Measurements from ENCODE around the gene CFAP299.

CFAP299 gene

DNA sequence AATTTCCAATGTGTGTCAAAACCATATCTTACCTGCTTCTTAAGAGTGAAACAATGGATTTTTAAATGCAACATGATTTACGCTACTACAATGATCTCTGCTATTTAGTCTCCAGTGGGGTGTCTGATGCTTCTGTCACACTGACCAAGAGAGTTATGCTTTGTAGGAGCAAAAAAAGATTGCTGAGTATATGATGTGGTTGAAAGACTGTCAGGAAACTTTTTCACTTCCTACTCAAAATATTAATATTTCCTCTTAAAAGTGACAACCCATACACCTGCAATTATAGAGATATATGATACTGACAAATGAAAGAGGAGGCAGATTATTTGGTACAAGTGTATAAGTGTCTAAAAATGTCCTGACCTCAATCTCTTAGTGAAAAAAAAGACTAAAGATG lies 589.8 kb downstream of the CFAP299 start:
- no peak overlapping the region for H2BK5ac ChIP-seq (ENCODE audit: low read length)
- H3K9ac ChIP-seq (ENCODE audit: low read length), result no peak overlapping the region
- H3K36me3 ChIP-seq (ENCODE audit: control insufficient read depth, insufficient read depth, low read length), result no peaks in the 10 kb centered on the region
- H3K4me3 ChIP-seq (ENCODE audit: low read length), result no peak overlapping the region
- H3K4me1 ChIP-seq (ENCODE audit: control insufficient read depth, low read depth, low read length), result no peaks in the 10 kb centered on the region
- H2AK5ac ChIP-seq (ENCODE audit: low read length), result no peak overlapping the region
- no CpG with 5 or more reads among the region's 1 CpG for WGBS (ENCODE audit: extremely low coverage, insufficient coverage, low lambda C conversion rate)
- no peak overlapping the region for H3K18ac ChIP-seq (ENCODE audit: low read length)
- H3K23ac ChIP-seq (ENCODE audit: low read length), result no peak overlapping the region
- no peak overlapping the region for H3K4me2 ChIP-seq (ENCODE audit: low read length)
- H2BK120ac ChIP-seq (ENCODE audit: low read depth, low read length), result no peak overlapping the region
- H3K56ac ChIP-seq (ENCODE audit: low read length), result no peak overlapping the region
- no peaks in the 10 kb centered on the region for H3K27me3 ChIP-seq (ENCODE audit: insufficient read depth, low read length, poor library complexity)
- no peak overlapping the region for H3K27ac ChIP-seq (ENCODE audit: low read depth, low read length)
- H3K79me1 ChIP-seq (ENCODE audit: low read length), result no peaks in the 10 kb centered on the region
- no peak for DNase-seq
- H3K4ac ChIP-seq (ENCODE audit: low read depth, low read length), result no peak overlapping the region
- H2BK15ac ChIP-seq (replicated peaks; ENCODE audit: low read depth), result no peak overlapping the region
- H4K5ac ChIP-seq (ENCODE audit: low read length), result no peak overlapping the region
- H3K79me2 ChIP-seq (ENCODE audit: control insufficient read depth, insufficient read depth, low read length), result no peaks in the 10 kb centered on the region
- no peak overlapping the region for H4K8ac ChIP-seq (ENCODE audit: low read depth, low read length)

GRCh38 chr4:80926446-80926845 lies 590.9 kb downstream of the CFAP299 start:
- Histone ChIP-seq H3K9ac (ENCODE audit: low read length) (no peak overlapping the region), H3K18ac (ENCODE audit: low read length) (no peak overlapping the region), H3K27ac (ENCODE audit: low read depth, low read length) (no peak overlapping the region), H3K4ac (ENCODE audit: low read depth, low read length) (no peak overlapping the region), H2BK5ac (ENCODE audit: low read length) (no peak overlapping the region), H3K23ac (ENCODE audit: low read length) (no peak overlapping the region), H4K8ac (ENCODE audit: low read depth, low read length) (no peak overlapping the region), H3K4me1 (ENCODE audit: control insufficient read depth, low read depth, low read length) (no peaks in the 10 kb centered on the region), H3K79me2 (ENCODE audit: control insufficient read depth, insufficient read depth, low read length) (no peaks in the 10 kb centered on the region), H3K79me1 (ENCODE audit: low read length) (no peaks in the 10 kb centered on the region), H3K4me2 (ENCODE audit: low read length) (no peak overlapping the region), H2BK15ac (replicated peaks; ENCODE audit: low read depth) (no peak overlapping the region), H3K27me3 (ENCODE audit: insufficient read depth, low read length, poor library complexity) (no peaks in the 10 kb centered on the region), H2AK5ac (ENCODE audit: low read length) (no peak overlapping the region), H4K5ac (ENCODE audit: low read length) (no peak overlapping the region), H3K36me3 (ENCODE audit: control insufficient read depth, insufficient read depth, low read length) (no peaks in the 10 kb centered on the region), H3K56ac (ENCODE audit: low read length) (no peak overlapping the region), H2BK120ac (ENCODE audit: low read depth, low read length) (no peak overlapping the region), H3K4me3 (ENCODE audit: low read length) (no peak overlapping the region)
- WGBS (ENCODE audit: extremely low coverage, insufficient coverage, low lambda C conversion rate), result no CpG with 5 or more reads among the region's 1 CpG
- DNase-seq, result no peak

DNA sequence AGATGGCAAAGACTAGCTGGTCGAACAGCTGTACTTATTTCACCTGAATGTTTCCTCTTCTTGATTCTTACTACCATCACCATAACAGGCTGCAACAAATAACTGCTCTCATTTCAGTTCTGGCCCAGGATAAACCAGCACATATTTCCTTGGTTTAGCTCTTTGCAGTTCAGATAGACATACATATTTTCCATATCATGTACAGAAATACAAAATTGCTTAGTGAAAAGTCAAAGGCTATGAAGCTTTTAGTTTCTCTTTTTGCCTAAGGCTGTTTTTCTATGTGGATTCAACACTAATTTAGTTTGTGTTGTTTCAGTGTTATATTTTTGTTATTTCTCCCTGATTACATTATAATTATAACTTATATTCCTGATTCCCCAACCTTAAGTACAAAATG lies 591.4 kb downstream of the CFAP299 start:
- no peak overlapping the region for H3K56ac ChIP-seq (ENCODE audit: low read length)
- H3K79me1 ChIP-seq (ENCODE audit: low read length), result no peaks in the 10 kb centered on the region
- no peak overlapping the region for H2AK5ac ChIP-seq (ENCODE audit: low read length)
- no peaks in the 10 kb centered on the region for H3K79me2 ChIP-seq (ENCODE audit: control insufficient read depth, insufficient read depth, low read length)
- no peak overlapping the region for H2BK120ac ChIP-seq (ENCODE audit: low read depth, low read length)
- H2BK15ac ChIP-seq (replicated peaks; ENCODE audit: low read depth), result no peak overlapping the region
- no peak overlapping the region for H3K18ac ChIP-seq (ENCODE audit: low read length)
- no peak overlapping the region for H3K9ac ChIP-seq (ENCODE audit: low read length)
- no peak overlapping the region for H3K4me3 ChIP-seq (ENCODE audit: low read length)
- H3K27ac ChIP-seq (ENCODE audit: low read depth, low read length), result no peak overlapping the region
- no peak overlapping the region for H3K4ac ChIP-seq (ENCODE audit: low read depth, low read length)
- H3K23ac ChIP-seq (ENCODE audit: low read length), result no peak overlapping the region
- no peak overlapping the region for H2BK5ac ChIP-seq (ENCODE audit: low read length)
- H3K4me2 ChIP-seq (ENCODE audit: low read length), result no peak overlapping the region
- H4K8ac ChIP-seq (ENCODE audit: low read depth, low read length), result no peak overlapping the region
- no peaks in the 10 kb centered on the region for H3K36me3 ChIP-seq (ENCODE audit: control insufficient read depth, insufficient read depth, low read length)
- no peaks in the 10 kb centered on the region for H3K4me1 ChIP-seq (ENCODE audit: control insufficient read depth, low read depth, low read length)
- WGBS (ENCODE audit: extremely low coverage, insufficient coverage, low lambda C conversion rate), result no CpG with 5 or more reads among the region's 1 CpG
- no peak overlapping the region for H4K5ac ChIP-seq (ENCODE audit: low read length)
- no peaks in the 10 kb centered on the region for H3K27me3 ChIP-seq (ENCODE audit: insufficient read depth, low read length, poor library complexity)
- DNase-seq, result no peak

DNA sequence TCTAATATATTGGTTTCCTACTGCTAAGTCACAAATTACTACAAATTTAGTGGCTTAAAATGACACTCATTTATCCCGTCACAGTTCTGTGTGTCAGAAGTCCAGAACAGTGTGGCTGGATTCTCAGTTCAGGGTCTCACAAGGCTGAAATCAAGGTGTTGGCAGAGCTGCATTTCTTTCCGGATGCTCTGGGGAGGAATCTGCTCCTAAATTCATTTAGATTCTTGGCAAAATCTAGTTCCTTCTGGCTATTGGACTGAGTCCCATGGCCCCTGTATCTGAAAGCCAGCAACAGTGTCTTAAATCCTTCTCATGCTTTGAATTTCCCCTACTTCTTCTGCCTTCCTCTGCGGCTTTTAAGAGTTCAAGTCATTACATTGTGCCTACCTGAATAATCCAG lies 591.9 kb downstream of the CFAP299 start:
- H3K27me3 ChIP-seq (ENCODE audit: insufficient read depth, low read length, poor library complexity), result no peaks in the 10 kb centered on the region
- H3K27ac ChIP-seq (ENCODE audit: low read depth, low read length), result no peak overlapping the region
- WGBS (ENCODE audit: extremely low coverage, insufficient coverage, low lambda C conversion rate), result no CpG with 5 or more reads among the region's 3 CpGs
- H3K18ac ChIP-seq (ENCODE audit: low read length), result no peak overlapping the region
- H2BK120ac ChIP-seq (ENCODE audit: low read depth, low read length), result no peak overlapping the region
- H3K23ac ChIP-seq (ENCODE audit: low read length), result no peak overlapping the region
- no peak overlapping the region for H3K9ac ChIP-seq (ENCODE audit: low read length)
- no peak overlapping the region for H3K4ac ChIP-seq (ENCODE audit: low read depth, low read length)
- H4K5ac ChIP-seq (ENCODE audit: low read length), result no peak overlapping the region
- no peak for DNase-seq
- H4K8ac ChIP-seq (ENCODE audit: low read depth, low read length), result no peak overlapping the region
- H3K79me1 ChIP-seq (ENCODE audit: low read length), result no peaks in the 10 kb centered on the region
- H3K79me2 ChIP-seq (ENCODE audit: control insufficient read depth, insufficient read depth, low read length), result no peaks in the 10 kb centered on the region
- no peak overlapping the region for H2BK5ac ChIP-seq (ENCODE audit: low read length)
- H3K36me3 ChIP-seq (ENCODE audit: control insufficient read depth, insufficient read depth, low read length), result no peaks in the 10 kb centered on the region
- no peak overlapping the region for H2BK15ac ChIP-seq (replicated peaks; ENCODE audit: low read depth)
- no peak overlapping the region for H2AK5ac ChIP-seq (ENCODE audit: low read length)
- H3K56ac ChIP-seq (ENCODE audit: low read length), result no peak overlapping the region
- H3K4me1 ChIP-seq (ENCODE audit: control insufficient read depth, low read depth, low read length), result no peaks in the 10 kb centered on the region
- H3K4me2 ChIP-seq (ENCODE audit: low read length), result no peak overlapping the region
- H3K4me3 ChIP-seq (ENCODE audit: low read length), result no peak overlapping the region

DNA sequence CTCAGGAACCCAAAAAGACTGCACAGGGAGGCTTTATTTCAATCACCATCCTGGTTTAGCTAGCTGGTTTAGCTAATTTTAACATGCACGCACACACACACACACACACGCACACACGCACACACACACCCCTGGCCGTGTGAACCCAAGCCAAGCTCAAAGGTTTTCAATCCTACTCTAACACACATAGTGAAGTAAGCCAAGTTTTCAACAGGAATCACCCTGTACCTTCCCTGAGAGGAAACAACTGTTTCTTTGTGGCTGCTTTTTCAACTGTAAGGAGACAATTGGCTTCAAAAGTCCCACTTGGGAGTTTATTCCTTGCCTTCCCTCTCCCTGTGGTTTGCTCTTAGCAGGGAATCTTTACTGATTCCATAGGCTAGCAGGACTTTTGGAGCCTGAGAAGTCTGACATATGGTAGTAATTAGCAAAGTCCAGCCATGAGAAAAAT lies 596.1 kb downstream of the CFAP299 start:
- no peak for DNase-seq
- no peak overlapping the region for H3K4me3 ChIP-seq (ENCODE audit: low read length)
- H2AK5ac ChIP-seq (ENCODE audit: low read length), result no peak overlapping the region
- no peak overlapping the region for H3K4me2 ChIP-seq (ENCODE audit: low read length)
- no peaks in the 10 kb centered on the region for H3K27me3 ChIP-seq (ENCODE audit: insufficient read depth, low read length, poor library complexity)
- H3K56ac ChIP-seq (ENCODE audit: low read length), result no peak overlapping the region
- no peak overlapping the region for H3K27ac ChIP-seq (ENCODE audit: low read depth, low read length)
- no peaks in the 10 kb centered on the region for H3K79me1 ChIP-seq (ENCODE audit: low read length)
- no peaks in the 10 kb centered on the region for H3K4me1 ChIP-seq (ENCODE audit: control insufficient read depth, low read depth, low read length)
- no peak overlapping the region for H3K23ac ChIP-seq (ENCODE audit: low read length)
- H3K18ac ChIP-seq (ENCODE audit: low read length), result no peak overlapping the region
- WGBS (ENCODE audit: extremely low coverage, insufficient coverage, low lambda C conversion rate), result no CpG with 5 or more reads among the region's 4 CpGs
- no peak overlapping the region for H3K4ac ChIP-seq (ENCODE audit: low read depth, low read length)
- no peak overlapping the region for H4K8ac ChIP-seq (ENCODE audit: low read depth, low read length)
- no peaks in the 10 kb centered on the region for H3K79me2 ChIP-seq (ENCODE audit: control insufficient read depth, insufficient read depth, low read length)
- H3K9ac ChIP-seq (ENCODE audit: low read length), result no peak overlapping the region
- H3K36me3 ChIP-seq (ENCODE audit: control insufficient read depth, insufficient read depth, low read length), result no peaks in the 10 kb centered on the region
- no peak overlapping the region for H2BK5ac ChIP-seq (ENCODE audit: low read length)
- H2BK15ac ChIP-seq (replicated peaks; ENCODE audit: low read depth), result no peak overlapping the region
- H2BK120ac ChIP-seq (ENCODE audit: low read depth, low read length), result no peak overlapping the region
- H4K5ac ChIP-seq (ENCODE audit: low read length), result no peak overlapping the region

DNA sequence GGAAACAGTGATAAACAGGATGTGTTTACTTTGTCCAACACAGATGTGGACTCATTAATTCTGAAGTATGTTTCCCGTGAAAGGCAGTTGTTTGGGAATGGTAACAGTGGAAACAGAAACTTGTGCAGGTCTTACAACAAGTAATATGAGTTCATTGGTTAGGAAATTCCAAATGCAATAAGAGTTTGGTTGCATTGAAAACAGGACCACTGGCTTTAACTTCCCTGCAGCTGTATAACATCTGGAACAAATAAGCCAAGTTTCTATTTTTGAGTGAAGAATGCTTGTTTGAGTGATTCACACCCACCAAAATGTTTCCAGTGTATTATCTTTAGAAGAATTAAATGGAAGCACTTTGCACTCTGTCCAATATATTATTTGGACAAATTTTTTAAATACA lies 612.6 kb downstream of the CFAP299 start:
- H3K79me1 ChIP-seq (ENCODE audit: low read length), result no peaks in the 10 kb centered on the region
- no peak overlapping the region for H3K56ac ChIP-seq (ENCODE audit: low read length)
- H3K23ac ChIP-seq (ENCODE audit: low read length), result no peak overlapping the region
- DNase-seq, result no peak
- H2BK5ac ChIP-seq (ENCODE audit: low read length), result no peak overlapping the region
- H3K36me3 ChIP-seq (ENCODE audit: control insufficient read depth, insufficient read depth, low read length), result no peaks in the 10 kb centered on the region
- no peaks in the 10 kb centered on the region for H3K27me3 ChIP-seq (ENCODE audit: insufficient read depth, low read length, poor library complexity)
- H3K79me2 ChIP-seq (ENCODE audit: control insufficient read depth, insufficient read depth, low read length), result no peaks in the 10 kb centered on the region
- no peak overlapping the region for H2BK15ac ChIP-seq (replicated peaks; ENCODE audit: low read depth)
- WGBS (ENCODE audit: extremely low coverage, insufficient coverage, low lambda C conversion rate), result no CpG with 5 or more reads among the region's 1 CpG
- no peak overlapping the region for H3K27ac ChIP-seq (ENCODE audit: low read depth, low read length)
- no peak overlapping the region for H4K8ac ChIP-seq (ENCODE audit: low read depth, low read length)
- no peak overlapping the region for H3K4ac ChIP-seq (ENCODE audit: low read depth, low read length)
- H2BK120ac ChIP-seq (ENCODE audit: low read depth, low read length), result no peak overlapping the region
- no peak overlapping the region for H3K9ac ChIP-seq (ENCODE audit: low read length)
- H3K4me2 ChIP-seq (ENCODE audit: low read length), result no peak overlapping the region
- H2AK5ac ChIP-seq (ENCODE audit: low read length), result no peak overlapping the region
- H4K5ac ChIP-seq (ENCODE audit: low read length), result no peak overlapping the region
- H3K18ac ChIP-seq (ENCODE audit: low read length), result no peak overlapping the region
- no peak overlapping the region for H3K4me3 ChIP-seq (ENCODE audit: low read length)
- no peaks in the 10 kb centered on the region for H3K4me1 ChIP-seq (ENCODE audit: control insufficient read depth, low read depth, low read length)

All from mesendoderm (in vitro differentiated cells).